Epithelial cell of prostate (primary cell): Measurements from ENCODE around the gene ADCYAP1R1.

Source experiments
- DNase-seq: peaks from one replicate; pipeline ENCODE4 v3.0.0-alpha.2; 2011; ENCODE audit warnings: low read depth, low spot score
- H3K27ac ChIP-seq: fragments of 450-650 bp; 2 replicates; pipeline ENCODE4 v1.5.1; 2017; ENCODE audit warnings: mild to moderate bottlenecking

Gene ADCYAP1R1

DNA sequence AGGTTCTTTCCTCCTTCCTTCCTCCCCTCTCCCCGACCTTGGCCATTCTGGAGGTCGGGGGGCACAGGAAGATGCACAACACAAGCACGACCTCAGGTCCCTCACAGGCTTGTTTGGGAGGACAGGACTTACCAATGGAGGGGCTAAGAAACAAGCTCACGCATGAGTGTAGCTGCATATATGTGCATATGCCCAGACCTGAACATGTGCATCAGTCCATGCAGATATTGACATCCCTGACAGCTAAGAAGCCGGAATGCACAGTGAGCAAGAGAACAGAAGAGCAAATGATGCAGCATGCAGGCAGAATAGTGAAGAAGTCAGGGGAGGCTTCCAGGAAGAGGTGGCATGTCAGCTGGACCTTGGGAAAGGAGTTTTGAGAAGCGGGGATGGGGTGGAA is 28.7 kb downstream of the ADCYAP1R1 start:
- H3K27ac ChIP-seq = no peak overlapping the region

DNA sequence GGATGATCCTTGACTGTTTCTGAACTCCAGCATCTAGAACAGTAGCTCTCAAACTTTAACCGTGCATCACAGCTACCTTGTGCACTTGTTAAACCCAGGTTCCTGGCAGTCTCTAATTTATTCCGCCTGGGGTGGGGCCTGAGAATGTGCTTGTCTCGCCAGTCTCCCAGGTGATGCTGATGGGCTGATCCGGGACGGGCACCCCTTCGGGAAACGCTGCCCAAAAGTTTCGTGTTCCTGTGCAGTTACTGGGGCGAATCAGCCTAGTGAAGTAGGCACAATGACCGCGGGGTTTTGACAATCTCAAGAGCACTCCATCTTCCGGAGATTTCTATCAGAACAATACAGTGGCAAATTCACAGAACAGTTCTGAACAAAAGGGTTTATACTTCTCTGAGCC is 29.9 kb downstream of the ADCYAP1R1 start:
- DNase-seq = no peak
- H3K27ac ChIP-seq = no peak overlapping the region

More for the DNA sequence above, 28.7 kb downstream of the ADCYAP1R1 start:
- DNase-seq = no peak

DNA sequence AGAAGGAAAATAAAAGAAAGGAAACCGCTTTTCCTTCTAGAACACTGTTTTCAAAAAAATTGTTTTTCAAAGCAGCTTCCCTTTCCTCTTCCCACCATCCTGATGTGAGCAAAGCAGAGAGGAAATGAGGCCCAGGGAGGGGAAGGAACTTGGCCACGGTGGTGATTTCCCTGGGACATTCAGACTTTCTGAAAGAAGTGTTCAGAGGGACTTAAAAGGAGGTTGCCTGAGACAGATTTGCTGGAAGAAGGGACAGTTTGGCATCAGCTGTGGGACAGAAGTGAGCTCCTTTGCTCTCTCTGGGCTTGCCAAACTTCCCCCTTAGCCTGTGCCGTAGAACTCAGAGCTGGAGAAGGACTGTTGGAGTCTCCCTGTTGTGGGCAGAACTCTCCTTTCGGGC is 30.3 kb downstream of the ADCYAP1R1 start:
- no peak overlapping the region for H3K27ac ChIP-seq
- DNase-seq = no peak

DNA sequence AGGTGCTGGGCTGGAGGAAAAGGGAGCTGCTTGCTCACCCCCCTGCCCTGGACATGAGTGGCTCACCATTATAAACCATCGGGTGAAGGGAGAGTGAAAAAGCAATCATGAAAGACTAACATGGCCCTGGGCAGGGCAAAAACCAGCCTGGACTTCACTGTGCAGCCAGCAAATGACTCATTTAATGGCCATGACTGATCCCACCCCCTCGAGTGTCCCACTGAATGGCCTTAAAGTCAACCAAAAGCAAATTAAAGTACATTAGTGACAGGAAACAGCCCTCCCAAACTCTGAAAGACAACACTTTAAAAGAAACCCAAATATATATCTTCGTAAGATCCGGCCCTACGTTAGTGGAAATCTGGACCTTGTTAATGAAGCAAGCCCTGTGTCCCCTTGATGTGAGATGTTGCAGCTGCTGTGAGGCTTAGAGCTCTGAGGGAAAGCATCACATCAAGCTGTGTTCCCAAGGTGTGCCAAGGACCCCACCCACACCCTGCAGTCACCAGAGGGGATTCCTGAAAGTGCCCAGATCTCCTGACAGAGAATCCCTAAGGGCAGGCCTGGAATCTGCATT is 31.2 kb downstream of the ADCYAP1R1 start:
- no peak overlapping the region for H3K27ac ChIP-seq
- no peak for DNase-seq

DNA sequence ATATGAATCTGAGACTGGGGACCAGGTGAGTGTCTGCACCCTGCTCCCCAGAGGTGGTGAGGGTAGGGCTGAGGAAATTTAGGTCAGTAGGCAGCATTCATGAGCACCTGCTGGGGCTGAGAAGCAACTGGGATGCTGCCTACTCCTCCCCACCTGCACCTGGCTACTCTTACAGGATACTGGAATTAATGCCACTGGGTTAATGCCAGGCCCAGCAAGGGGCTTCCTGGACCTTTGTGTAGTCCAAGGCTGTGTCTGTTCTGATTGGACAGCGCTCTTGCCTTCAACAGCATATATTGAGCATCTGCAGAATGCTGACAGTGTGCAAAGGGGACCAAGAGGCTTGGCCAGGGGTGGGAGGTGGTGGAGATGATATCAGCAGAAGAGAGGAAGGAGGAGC is 32.1 kb downstream of the ADCYAP1R1 start:
- no peak overlapping the region for H3K27ac ChIP-seq
- DNase-seq = no peak

DNA sequence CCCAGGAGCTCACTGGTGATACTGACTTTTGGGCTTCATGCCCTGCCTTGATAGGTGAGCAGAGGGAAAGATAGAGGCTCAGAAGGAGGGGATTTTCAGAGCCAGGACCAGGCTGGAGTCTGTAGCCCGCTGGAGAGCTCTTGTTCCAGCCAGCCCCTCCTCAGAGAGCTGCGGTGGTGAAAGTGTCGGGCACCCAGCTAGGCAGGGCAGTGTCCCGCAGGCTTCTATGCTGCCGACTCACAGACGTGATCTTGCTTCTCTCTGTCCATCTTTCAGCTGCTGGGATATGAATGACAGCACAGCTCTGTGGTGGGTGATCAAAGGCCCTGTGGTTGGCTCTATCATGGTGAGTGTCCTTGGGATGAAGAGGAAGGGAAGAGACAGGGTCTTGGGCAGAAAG is 35.2 kb downstream of the ADCYAP1R1 start:
- no peak overlapping the region for H3K27ac ChIP-seq
- DNase-seq = no peak

DNA sequence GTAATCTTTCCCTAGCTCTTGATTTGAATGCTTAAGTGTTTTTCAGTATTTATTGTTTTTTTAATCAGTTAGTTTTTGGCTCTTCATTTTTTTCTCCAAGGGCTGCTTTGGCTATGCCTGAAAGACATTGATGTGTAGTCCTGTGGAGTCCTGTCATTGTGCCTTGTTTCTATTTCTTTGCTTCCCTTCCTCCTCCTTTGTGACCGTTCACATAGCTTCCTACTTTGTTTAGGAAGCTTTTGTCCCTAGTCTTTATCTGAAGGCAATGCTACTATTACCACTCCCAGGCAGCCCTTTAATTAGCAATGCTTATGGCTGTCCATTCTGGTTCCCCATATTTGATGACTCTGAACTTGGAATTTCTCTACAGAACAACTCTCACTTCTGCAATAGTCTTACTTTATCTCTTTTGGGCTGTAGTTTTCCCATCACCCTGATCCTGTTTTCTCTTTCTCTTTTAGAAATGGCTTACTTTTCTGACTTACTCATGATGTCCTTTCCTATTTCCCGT is 39.9 kb downstream of the ADCYAP1R1 start:
- no peak overlapping the region for H3K27ac ChIP-seq
- DNase-seq = no peak

DNA sequence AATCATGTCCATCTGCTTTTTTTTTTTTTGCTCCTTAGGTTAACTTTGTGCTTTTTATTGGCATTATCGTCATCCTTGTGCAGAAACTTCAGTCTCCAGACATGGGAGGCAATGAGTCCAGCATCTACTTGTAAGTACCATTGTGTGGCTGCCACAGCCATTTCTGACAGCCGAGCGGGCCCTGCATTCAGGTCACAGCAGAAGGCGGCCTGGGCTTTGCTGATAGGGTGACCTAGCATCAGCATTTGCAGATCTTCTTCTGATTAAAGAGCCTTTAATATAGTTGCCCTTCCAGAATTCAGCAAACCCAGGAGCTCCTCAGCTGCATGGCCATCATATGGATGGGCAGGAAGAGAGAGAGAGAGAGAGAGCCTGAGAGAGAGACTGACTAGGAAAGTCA is 40.5 kb downstream of the ADCYAP1R1 start:
- DNase-seq = no peak
- H3K27ac ChIP-seq = no peak overlapping the region

DNA sequence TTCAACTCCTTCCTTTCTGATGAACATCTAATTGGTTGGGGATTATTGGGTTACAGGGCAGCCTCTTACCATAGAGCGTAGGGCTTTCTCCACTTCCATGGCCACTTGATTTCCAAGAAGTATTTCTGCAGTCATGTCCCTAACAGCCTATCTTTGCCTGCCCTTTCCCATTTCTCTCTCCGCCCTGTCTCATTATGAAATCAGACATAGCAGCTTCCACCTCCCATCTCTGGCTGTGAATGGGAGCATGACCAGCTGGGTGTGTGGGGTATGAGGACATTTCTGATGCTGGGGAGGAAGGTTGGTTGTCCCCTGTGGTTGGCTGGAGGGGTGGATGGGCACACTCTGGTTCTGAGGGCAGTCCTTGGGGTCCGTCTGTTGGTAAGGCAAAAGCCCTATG is 41.2 kb downstream of the ADCYAP1R1 start:
- H3K27ac ChIP-seq = no peak overlapping the region
- DNase-seq = no peak

DNA sequence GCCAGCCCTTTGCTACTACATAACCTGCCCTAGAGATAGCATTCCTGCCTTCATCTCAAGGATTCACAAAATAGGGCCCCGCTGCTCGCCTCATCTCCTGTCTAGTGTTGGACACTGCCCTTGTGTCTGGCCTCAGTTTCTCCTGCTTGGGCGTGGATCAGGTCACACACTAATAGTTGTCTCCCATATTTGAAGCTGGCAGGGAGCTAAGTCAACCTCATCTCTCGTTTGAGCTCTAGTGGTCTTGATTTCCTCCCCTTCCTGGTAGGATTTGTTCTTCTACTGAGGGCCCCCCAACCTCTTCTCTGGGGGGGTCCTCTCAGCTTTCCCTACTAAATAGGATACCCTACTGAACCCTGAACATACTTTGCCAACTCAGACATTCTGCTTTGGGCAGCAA is 42.2 kb downstream of the ADCYAP1R1 start:
- no peak for DNase-seq
- H3K27ac ChIP-seq = no peak overlapping the region

DNA sequence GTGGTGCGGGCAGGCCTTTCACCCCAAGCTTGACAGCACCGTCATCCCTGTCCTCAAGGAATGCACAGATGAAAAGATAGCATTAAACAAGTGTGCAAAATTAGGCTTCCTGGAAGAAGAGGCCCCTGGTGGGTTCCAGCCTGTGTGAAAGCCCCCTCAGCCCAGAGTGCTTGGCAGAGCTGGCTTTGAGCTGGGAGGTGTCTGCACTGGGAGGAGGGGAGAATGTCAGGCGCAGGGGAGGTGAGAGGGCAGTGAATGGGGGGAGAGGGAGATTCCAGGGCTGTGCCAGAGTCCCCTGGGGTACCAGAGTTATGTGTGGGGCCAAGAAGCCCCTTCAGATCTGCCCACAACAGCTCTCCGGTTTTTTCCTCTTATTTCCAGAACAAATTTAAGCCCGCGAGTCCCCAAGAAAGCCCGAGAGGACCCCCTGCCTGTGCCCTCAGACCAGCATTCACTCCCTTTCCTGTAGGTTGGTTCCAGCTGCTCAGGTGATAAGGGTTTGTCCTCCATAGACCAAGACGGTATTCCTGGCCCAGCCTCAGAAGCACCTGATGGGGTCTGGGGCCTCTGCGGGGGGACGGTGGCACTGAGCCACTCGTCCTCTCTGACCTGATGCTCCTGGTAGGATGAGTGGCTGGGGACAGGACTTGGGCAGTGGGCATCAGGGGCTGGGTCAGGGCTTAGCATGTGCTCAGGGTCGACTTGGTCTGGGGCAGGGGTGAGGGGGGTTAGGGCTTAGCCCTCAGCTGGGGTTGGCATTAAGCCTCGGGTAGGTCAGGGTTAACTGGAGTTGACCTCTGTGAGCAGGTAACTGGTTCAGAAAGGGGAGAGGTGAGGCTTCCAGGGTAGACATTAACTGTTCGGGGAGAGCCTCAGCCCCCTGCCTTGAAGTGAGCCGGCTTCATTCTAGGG is 43.4 kb downstream of the ADCYAP1R1 start:
- no peak for DNase-seq
- H3K27ac ChIP-seq = no peak overlapping the region

DNA sequence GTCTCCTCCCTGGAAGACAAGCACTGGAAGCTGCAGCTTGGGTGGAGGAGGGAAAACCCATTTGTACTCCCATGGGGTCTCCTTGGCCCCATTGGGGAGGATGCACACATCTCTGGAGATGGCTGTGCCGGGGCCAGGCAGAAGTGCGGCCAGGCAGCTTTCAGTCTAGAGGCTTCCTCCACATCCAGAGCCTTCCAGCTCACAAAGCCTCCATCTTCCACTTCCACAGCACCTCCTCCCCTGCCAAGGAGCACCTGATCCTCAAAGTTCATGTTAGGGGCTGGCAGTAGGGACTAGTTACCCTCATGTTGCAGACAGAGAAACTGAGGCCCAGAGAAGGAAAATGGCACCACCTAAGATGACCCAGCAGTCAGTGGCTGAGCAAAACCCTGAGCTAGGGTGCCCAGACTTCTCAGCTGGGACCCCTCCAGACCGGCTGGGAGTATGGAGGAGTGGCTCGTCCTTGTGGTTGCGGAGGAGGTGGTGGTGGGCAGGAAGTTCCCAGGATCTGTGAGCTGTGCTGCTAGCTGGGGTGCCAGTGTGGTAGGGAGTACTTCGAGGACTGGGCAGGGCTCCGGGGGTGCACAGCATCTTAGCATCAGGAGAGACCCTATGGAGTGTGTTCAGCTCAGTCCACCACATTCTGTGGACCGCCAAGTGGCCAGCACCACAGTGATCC is 44.2 kb downstream of the ADCYAP1R1 start:
- no peak for DNase-seq
- no peak overlapping the region for H3K27ac ChIP-seq

DNA sequence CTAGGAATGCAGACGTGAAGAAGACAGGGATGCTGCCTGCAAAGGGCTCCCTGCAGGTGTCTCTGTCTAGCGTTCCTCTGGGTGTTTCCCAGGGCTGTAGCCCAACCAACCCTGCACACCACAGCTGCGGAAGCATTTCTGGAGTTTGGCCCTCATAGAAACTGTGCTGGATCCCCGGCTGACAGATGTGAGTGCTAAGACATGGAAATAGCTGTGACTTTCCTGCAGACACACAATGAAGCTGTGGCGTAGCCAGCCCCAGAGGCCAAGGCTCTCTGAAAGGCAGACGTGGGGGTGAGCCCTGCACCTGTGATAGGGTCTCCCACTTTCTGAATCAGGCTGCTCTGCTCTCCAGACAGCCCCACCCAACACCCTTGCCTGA is 44.8 kb downstream of the ADCYAP1R1 start:
- DNase-seq = no peak
- no peak overlapping the region for H3K27ac ChIP-seq

DNA sequence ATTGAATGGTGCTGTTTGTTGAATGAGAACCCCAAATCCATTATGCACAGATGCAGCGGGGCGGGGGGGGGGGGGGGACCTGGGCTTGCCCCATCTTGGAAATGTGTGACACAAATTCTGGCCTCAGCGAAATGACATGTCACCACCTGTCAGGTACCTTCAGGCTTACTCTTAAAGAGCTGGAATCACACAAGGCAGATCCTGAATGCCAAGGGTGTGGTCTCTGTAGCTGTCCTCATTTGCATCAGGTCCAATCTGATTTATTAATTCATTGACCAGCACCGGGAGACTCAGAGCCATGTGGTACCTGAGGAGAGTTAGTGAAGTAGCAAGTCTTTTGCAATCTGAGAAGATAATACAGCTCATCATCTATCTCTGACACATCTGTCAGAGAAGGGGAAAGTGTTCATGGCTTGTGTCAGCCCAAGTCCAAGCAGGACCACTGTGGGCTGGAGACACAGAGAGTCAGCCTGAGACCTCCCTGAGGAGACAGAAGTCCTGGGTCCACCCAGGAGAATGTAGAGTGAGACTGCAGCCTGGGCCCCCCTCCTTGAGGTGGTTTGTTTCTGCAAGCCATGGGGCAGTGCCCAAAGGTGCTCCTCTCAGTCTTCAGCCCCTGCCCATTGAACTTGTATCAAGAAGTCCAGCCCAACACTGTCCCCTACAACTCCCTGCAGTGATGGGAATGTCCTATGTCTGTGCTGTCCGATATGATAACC is 46.7 kb downstream of the ADCYAP1R1 start:
- H3K27ac ChIP-seq = no peak overlapping the region
- DNase-seq = no peak

DNA sequence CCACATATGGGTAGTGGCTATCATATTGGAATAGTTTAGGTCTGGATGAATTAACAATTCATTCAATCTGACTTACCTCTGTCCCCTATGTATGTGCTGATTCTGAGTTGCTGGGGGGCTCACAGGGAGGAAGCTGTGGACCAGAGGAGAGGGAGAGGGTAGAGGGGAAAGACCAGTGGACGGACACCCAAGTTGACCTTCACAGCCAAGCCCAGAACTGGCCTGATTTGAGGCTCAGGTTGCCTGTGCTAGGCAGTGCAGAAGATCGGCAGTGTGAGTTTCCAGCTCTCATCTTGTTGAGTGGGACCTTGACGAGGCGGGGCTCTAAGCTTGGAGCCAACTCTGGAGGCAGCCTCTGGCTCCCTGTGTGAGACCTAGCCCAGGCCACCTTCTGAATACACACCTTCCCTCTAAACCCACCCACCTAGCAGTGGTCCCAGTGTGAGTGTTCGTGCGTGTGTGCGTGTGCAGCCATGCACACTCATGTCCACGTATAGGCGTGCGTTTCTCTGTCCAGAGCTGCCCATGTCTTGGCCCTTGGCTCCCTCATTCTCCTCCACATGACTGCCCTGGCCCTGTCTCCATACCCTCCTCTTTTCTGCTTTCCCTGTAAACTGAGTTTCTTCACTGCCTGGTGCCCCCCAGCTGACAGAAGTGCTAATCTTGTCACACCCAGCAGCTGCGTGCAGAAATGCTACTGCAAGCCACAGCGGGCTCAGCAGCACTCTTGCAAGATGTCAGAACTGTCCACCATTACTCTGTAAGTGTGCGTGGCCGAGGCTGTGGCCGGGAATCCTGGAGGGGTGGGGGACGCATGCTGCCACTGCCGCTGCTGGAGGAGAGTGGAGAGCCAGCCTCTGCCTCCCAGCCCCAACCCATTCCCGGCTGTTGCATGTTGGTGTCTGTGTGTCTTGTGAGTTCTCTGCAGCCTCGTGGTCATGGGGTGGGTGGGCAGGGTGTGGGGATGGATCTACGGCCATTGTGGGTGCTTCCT is 47.6 kb downstream of the ADCYAP1R1 start:
- no peak overlapping the region for H3K27ac ChIP-seq
- no peak for DNase-seq

DNA sequence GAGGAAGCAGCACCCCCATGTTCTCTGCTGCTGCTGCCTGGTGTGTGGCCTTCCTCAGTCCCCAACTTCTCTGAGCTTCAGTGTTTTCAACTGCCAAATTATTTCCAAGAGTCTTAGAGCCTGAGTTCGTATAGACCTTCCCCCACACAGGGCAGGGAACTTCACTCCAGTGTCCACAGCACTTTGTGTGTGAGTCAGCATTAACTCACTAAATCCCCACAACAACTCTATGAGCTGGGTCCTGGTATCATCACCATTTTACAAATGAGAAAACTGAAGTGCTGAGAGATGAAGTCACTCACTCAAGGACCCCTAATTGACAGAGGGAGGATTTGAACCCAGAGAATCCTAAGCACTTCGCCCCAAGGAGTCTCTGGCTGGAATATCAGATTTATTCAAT is 48.3 kb downstream of the ADCYAP1R1 start:
- no peak for DNase-seq
- no peak overlapping the region for H3K27ac ChIP-seq

DNA sequence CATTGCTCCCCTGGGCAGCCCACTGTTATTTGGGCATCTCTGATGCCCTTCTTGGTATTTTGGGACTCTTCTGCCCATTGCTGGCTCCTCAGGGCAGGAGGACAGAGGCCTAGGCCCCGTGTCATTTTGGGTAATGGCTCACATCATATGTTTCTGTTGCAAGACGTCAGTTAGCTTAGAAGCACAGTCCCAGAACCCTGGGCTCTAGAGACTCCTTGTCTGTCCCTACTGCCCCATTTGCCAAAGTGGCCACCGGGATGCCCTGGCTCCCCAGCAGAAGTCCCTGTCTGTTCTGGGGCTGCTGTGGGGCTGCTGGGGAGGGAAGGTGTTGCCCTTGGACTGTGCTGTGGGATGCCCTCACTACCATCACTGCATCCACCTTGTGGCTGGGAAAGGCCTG is 48.8 kb downstream of the ADCYAP1R1 start:
- no peak overlapping the region for H3K27ac ChIP-seq
- no peak for DNase-seq

DNA sequence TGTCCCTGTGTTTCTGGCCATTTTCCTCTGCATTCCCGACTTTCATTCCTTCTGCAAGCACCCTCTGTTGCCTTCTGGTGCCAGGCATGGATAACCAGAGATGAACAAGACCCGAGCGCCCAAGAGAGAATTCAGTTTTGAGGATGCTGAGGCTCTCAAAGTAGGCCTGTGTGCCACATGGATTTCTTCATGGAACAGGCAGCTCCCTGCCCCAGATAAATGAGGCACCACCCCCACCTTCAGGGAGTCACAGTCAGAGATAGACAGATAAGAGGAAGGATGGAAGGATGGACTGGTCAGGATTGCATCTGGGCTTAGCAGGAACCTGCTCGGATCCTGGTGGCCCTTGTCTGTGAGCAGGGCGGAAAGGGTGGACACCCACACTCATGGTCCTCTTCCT is 49.4 kb downstream of the ADCYAP1R1 start:
- no peak overlapping the region for H3K27ac ChIP-seq
- DNase-seq = no peak
